GM19193 (cell line): ENCODE data around the gene CNTNAP2.

Source experiments
- POLR2A ChIP-seq: IDR thresholded peaks from 4 replicates; pipeline ENCODE4 v1.6.1; 2011; ENCODE audit not compliant: insufficient read depth, insufficient read length; ENCODE audit errors: extremely low read depth

The CNTNAP2 gene

GRCh38 chr7:148408307-148408706 lies 2291.7 kb downstream of the CNTNAP2 start:
- TF ChIP-seq POLR2A, result no peak

DNA sequence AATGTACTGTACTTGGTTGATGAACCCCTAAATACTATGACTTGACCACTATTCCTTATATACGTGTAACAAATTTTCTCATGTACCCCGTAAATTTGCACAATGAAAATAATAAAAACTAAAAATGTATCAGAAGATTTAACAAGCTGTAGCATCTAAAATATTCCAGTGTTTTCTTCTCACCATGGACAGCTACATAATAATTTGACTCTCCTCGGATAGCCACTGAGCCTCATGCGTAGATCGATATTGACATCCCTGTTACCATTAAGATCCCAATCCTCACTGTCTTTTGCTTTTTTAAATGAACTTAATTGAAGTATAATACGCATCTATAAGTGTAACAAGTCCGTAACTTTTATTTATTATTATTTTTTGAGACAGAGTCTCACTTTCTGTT lies 2294.3 kb downstream of the CNTNAP2 start:
- no peak for TF ChIP-seq POLR2A

- no peak for TF ChIP-seq POLR2A
These were observed 2296.1 kb downstream of the CNTNAP2 start for GRCh38 chr7:148412691-148413090.

DNA sequence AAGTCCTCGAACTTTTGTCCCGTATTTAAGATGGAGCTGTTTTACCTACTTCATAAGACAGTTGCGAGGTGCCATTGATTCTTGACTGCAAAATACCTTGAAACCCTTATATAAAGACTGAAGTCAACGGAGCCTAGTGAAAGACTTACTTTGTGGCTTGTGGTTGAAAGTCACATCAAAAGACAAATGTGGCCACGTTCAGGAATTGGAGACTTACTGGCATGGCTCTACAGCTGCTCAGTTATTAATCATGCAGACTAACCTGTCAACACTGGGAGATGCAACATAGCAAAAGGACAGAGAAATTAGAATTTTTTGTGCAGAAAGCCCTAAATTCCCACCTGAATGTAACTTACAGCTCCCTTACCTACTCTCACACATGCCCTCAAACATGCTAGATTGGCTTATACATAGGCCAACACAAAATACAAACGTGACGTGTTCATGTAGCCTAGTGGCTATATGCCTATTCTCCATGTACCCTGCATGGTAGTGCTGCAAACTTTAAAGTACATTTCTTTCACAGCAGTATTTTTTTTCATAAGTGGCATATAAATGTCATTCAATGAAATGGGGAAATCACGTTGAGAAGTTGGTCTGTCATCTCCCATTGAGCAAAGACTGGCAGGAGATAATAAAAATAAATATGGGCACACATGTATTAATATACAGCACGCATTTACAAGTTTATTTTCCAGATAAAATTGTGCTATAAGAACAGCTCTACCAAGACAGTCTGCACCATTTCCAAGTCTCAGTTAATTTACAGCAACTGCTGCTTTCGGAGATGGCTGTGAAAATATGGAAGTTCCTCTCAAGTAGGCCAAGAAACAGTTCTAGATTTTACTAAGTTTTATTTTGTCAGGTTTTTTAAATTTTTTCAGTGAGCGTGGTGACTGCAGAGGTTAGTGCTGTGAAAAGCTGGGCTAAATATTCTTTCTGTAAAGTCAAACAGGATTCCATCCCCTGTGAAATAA lies 2303.5 kb downstream of the CNTNAP2 start:
- TF ChIP-seq POLR2A, result no peak

- no peak for TF ChIP-seq POLR2A
These were observed 2305.4 kb downstream of the CNTNAP2 start for GRCh38 chr7:148422030-148422429.

DNA sequence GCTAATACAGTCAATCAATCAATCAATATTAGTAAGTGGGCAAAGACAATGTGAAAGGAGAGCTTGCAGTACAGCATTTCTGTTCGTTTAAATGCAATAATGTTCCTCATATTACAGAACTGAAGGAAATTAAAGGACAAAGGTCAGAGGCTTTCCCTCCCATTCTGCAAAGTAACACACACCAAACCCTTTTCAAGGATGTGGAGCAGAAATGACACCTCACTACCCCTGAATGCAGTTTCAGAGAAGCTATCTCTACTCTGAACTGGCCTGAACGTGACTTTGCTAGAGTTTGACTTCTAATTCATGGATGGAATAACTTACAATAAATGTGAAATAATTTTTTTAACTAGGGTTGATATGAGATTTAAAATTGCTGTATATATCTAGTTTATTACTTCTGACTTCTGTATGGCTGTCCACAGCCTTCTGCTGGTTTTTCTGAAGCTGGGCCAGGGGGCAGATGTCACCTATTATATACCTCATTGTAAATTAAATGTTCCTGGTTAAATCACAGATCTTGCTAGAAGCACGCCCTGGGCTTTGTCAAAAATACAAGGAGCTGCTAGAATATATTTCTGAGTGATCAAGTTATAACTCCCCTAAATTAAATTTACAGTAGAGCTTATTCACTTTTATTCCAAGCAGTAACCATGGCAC lies 2317.1 kb downstream of the CNTNAP2 start:
- no peak for TF ChIP-seq POLR2A

DNA sequence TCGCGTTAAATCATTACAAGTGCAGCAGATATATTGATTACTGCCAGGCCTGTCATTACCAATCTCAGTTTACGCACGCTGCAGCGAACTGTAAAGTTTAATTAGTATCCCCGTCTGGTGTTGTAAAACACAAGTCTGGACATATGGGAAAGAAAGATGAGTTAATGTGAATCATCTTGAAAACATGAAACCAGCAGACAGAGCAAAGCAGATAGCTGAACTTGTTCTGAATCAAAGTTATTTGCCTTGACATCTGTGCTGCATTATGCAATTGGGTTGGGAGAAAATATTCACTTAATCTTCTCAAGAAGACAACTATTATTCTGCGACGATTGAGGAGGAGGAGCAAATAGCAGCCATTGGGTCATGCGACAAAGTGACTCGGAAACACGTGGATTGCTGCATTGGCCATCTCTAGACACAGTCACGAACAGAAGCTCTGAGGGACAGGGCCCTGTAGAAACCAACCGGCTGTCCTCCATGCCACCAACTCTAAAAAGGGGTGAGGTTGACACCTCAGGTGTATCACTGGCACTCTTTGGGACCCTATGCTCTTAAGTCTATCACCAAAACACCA lies 2317.7 kb downstream of the CNTNAP2 start:
- no peak for TF ChIP-seq POLR2A

GRCh38 chr7:148434887-148435286 lies 2318.3 kb downstream of the CNTNAP2 start:
- TF ChIP-seq POLR2A, result no peak

- no peak for TF ChIP-seq POLR2A
These were observed 2319.1 kb downstream of the CNTNAP2 start for GRCh38 chr7:148435715-148436114.

DNA sequence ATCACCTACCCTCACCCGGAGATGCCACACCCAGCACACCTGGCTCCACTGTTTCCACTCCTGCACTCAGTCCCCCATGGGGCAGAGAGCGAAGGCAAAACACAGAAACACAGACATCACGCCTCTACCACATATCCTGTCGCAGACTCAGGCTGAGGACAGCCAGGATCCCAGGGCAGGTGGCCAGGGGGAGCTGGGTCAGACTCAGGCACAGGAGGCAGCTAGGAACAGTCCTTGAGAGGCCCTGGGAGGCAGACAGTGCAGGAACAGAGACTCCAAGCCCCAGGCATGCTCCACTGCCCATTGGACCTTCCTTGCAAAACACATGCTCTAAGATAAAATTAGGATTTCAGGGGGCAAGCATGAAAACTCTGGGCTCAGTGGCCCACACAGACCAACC lies 2319.5 kb downstream of the CNTNAP2 start:
- TF ChIP-seq POLR2A, result no peak

DNA sequence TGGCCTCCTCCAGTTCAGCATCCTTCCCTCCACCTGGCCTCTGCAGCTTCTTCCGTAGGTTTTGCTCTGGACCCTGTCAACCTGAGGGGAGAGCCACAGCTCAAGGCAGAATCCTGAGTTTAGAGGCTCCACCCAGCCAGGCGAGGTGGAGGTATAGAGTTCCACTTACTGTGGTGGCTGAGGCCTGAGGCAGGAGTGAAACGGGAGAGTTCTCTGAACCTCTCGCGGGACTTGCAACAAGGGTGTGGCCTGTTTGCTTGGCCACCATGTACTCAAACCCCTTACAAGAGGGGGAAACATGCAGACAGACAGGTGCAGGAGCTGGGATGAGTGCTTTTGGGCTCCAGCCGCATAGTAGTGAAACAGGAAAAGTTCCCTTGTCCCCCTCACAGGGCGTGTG lies 2320.0 kb downstream of the CNTNAP2 start:
- no peak for TF ChIP-seq POLR2A

DNA sequence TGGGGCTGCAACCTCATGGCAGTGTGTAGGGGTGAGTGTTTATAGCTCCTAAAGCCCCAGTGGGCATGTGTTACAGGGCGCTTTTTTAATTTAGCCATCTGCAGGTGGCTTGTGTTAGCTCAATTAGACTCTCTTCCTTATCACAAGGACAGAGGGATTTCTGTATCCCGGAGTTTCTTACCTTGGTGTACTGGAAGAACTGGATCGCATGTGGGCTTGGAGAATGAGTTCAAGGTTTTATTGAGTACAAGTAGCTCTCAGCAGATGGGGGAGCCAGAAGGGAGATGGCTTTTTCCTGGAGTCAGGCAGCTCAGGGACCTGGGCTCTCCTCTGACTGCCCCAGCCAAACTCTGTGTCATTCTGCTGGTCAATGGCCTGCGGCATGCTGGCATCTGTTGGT lies 2320.4 kb downstream of the CNTNAP2 start:
- TF ChIP-seq POLR2A, result no peak

GRCh38 chr7:148442141-148442655 lies 2325.6 kb downstream of the CNTNAP2 start:
- no peak for TF ChIP-seq POLR2A

GRCh38 chr7:148442933-148443332 lies 2326.3 kb downstream of the CNTNAP2 start:
- no peak for TF ChIP-seq POLR2A
